Fibroblast of skin of scalp (primary cell): ENCODE measurements around the gene RAI14.

Experiments used
- DNase-seq: peaks from one replicate; pipeline ENCODE4 v3.0.0-alpha.2; 2013

The RAI14 gene

DNA sequence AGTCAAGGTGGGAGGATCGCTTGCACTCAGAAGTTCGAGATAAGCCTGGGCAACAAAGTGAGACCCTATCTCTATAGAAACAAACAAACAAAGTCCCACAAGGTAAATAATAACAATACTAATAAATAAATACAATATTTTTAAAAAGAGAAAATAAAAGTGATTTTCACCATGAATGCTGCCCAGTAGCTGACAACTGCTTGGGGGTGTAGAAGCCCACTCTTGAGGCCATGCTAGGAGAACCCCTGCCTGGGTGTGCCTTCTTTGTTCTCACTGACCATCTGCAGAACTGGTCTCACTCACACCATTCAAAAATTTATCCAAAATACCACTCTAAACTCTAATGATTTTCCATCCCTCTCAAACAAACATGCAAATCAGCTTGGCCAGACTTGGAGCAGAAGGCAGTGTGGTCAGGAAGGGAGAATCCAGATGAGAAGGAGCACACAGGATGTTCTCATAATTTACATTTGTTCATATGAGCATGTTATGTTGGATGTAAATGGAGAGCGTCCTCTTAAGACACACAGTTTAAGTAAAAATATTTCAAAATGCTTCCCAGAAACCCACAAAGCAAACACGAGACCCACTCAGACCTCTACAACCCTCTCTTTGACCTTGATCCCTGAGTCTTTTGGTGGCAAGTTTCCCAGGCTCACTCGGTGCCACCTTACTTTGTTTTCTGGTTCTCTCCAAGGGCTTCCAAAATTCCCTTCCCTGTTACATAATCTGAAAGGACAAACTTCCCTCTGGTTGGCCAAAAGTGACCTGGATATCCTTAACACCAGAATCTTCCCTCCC, 7.9 kb upstream of the RAI14 start:
- DNase-seq: no peak

DNA sequence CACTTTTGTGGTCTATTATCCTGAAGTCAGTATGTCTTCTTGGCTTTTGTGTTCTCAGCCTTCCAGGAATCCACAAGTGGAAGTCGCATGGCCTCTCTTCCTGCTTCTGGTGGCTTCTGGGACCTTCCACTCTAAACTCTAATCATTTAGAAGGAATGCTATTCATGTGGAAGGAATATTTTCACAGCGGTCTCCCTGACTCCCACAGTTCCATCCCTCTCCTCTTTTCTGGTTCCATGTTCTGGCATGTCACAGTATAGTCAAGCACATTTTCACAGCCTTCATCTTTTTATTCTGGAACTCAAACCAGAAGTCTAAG, 7.3 kb upstream of the RAI14 start:
- DNase-seq: peak; percentile 85

DNA sequence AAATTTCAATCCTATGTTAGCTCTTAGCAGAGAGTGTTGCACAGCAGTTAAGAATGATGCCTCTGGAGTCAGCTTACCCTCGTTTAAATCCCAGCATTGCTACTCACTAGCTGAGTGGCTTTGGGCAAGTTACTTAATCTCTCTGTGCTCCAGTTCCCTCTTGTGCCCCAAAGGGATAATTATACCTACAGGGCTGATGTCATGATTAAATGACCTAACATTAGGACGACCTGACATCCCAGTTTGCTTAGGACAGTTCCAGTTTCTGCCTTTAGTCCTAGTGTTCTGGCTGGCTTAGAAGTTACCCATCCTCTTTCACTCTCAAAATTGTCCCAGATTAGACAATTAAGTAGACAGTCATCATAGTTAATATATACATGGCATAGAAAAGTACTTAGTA, 4.3 kb upstream of the RAI14 start:
- no peak for DNase-seq

DNA sequence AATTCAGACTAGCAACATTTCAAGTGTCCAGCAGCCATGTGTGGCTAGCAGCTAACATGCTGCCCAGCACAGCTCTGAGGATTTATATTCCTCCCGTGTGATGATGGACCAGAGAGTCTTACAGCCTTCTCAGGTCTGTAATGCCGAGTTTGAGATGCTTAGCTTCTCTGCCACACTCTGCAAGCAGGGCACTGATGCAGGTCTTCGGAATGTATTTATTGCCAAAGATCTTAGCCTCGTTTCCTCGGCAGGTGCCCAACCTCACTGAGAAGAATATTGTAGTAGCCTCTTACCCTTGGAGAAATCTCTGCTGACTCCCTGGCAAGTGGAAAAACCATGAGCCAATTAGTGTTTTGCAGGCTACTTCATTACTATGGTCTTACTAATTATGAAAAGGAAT, 3.7 kb upstream of the RAI14 start:
- no peak for DNase-seq

DNA sequence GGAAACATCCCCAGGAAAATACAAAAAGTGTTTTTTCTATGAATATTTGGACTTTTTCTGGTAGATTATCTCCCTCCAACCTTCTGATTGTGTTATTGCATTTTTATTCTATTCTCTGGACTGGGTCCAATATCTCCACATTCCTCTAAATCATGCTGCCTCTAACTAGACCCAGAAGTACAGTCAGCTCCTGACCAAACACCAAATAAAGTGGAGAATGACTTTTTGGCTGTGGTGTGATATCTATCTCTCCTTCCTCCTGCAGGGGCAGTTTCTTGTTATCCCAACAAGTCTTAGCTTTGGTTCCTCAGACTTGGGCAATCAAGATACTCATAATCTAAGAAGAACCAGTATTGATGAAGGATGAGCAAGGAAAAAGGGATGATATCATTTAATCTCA, 3.2 kb upstream of the RAI14 start:
- peak; percentile 91 for DNase-seq

DNA sequence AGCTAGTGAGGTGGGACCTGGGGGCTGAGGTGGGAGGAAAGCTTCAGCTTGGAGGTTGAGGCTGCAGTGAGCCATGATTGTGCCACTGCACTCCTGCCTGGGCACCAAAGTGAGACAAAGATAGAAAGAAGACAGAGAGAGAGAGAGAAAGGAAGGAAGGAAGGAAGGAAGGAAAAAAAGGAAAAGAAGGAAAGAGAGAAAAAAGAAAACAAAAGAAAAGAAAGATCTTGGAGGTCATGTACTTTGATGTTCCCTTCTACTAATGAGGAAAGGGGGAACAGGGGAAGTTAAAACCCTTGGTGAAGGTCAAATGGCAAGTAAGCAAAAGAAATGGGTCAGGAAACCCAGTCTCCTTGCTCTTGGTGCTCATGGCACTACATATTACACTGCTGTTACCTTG, 2.4 kb upstream of the RAI14 start:
- DNase-seq: no peak

DNA sequence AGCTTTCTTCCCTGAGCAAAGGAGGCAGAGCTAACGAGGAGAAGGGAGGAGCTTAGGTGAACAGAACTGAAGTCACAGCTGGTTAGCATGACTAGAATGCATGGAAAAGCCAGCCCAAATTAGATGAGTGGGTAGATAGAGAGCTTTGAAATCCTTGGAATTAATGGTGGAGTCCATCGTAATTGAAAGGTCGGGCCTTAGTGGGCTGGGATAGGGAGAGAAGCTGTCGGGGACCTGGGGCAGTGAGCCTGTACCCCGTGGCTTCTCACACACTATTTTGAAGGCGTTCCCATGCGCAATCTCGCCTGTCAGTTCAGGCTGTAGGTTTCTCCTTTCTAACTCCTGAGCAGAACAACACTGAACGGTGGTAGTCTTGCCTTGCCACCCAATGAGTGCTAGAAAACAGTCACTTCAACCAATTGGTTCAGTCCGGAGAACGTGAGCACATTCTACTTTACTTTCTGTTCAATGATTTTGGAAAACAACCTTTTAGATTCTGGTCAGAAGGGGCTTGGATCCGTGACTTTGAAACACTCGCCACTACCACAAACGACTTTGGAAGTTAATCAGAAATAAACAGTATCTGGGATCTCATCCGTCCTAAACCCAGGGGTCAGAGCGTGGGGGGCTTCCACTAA, 655 bp upstream of the RAI14 start:
- DNase-seq: peak; percentile 84

DNA sequence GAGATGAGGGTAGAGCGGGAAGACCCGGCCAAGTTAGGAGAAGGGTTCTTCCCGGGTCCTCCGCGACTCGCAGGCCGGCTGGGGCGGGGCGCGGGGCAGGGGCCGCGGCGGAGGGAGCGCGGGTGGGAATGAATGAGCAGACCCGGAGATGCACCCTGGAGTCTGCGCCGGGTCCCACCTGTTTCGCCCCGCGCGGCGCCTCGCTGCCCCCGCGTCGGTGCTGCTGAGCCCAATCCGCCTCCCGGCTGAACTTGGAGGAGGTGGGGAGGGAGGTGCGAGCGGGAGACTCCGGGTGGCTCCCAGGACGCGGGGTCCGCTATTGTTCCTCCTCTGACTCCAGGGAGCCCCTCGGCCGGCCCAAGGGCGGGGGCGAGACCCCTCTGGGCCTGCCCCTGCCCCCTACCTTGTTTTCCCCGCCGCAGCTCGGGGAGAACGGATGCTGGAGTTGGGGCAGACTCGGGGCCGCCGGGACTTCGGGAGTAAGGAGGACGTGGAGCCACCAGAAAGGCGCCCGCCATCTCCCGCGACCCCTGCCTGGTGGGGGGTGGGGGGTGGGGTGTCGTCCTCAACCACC, 659 bp downstream of the RAI14 start:
- DNase-seq: no peak

DNA sequence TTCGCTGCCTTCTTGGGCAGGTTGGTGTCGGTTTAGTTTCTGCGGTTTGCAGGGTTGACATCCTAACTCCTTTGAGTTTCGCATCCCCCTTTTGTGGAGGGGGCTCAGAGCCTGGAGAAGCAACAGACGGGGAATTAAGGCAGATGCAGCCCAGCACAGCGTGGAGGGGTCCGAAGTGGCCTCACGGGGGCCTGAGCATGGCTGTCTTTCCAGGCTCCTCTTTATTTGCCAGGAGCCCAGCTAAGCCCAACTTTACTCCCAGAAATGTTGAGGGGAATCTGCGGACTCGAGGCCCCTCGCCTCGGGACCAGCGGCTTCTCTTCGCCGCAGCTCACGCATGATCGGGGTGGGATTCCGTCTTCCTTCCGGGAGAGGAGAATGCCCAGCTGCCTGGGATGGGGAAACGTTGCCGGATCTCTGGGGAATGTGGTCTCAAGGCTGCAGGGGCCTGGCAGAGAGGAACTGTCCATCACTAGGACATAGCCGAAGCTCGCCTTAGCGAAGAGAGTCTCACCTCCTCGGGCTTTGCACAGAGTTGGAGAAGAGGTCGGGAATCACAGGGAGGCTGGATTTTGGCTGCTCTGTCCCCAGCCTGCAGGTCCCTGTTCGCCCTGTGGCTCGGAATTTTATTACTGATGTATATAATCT, 1.3 kb downstream of the RAI14 start:
- peak; percentile 53 for DNase-seq

DNA sequence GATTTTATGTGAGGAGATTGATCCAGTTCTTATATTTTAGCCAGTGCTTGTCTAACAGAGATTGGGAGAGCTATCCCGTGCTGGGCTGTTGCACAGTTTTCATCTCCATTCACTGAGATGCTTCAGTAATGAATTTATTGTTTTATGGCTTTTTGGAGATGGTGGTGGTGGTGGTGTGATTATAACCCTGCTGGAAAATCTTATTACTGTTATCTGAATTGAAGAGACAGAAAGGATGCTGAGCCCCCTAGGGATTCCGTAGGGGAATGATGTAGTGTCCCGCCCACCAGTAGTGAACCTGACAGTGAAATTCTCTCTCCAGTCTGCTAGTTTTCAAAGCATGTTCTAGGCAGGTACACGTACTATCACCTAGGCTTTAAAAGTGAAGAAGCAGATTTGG, 1.9 kb downstream of the RAI14 start:
- peak; percentile 60 for DNase-seq

DNA sequence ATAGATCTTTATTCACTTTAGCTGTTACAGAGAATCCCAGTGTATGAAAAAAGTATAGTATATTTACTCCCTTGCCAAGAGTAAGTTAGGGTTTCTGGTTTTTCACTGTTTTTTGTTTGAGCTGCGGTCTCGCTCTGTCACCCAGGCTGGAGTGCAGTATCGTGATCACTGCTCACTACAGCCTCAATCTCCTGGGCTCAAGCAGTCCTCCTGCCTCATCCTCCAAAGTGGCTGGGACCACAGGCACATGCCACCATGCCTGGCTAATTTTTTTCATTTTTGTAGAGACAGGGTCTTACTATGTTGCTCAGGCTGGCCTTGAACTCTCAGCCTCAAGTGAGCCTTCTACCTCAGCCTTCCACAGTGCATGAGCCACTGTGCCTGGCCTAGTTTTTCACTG, 3.0 kb downstream of the RAI14 start:
- no peak for DNase-seq

DNA sequence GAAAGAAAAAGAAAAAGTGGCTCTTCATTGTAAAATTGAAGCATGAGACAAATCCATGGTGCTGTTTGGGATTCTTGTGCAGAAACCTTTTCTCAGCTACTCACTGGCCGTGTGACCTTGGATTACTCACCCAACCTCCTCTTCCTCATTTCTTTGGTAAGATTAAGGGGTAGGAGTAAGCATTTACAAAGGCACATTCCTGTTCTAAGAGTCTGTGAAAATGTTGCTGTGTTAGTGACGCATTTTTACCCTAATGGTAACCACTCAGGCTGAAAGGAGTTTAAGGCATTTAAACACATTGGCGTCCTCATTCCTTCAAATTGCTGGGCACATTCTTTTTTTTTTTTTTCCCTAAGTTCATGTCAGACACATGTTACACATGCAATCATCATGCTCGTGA, 4.3 kb downstream of the RAI14 start:
- DNase-seq: peak; percentile 84

DNA sequence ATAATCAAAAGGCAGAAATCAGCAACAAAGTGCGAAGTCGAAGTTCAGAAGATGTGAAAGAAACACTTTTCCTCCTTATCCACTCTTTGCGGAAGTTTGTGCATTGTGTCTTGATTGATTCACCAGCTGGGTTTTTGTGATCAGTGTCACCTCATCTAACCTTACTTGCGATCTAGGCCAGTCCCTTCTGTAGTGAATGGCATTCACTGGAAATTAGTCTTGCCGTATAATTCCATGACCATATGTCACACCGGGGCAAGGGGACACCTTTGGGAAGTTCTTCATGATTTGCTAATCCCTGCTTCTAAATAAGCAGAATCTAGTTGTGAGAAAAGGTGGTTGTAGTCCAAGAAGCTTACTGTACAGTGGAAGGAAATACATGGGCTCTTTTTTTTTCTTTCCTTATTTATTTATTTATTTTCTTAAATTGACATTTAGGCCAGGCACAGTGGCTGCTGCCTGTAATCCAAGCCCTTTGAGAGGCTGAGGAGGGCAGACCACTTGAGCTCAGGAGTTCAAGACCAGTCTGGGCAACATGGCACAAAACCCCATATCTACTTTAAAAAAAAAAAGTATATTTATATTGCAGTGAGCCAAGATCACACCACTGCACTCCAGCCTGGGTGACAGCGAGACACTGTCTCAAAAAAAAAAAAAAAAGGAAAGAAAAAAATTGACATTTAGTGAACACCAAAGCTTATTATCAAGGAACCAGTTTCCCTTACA, 7.8 kb downstream of the RAI14 start:
- DNase-seq: no peak

DNA sequence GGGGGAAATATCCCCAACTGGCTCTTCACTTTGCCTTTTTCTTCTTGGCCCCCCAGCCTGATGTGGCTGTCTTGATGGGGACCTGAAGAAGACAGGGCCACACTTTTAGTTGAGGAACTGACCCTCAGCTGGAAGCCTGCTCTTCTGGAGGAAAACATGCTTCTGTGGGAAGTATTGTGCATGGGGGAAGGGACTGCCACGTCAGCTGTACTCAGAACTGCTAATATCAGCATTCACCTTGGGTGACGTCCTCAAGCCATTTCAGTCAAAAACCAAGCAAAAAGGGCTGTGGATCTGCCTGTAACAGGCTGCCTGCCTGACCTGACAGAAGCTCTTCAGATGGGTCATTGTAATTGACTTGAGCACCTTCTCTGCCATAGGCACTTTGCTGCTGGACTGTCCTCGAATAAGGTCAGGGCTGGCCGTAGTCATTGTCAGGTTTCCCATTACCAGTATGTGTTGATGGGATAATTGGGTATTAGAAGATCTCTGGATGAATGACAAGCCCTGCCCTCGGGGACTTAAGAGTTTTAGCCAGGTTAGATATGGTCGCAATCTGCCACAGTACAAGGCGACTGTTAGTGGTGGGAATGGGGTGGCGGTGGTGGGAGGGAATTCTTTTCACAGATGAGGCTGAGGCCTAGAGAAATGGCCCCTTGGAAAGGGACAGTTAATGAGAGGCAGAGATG, 10.4 kb downstream of the RAI14 start:
- DNase-seq: no peak

DNA sequence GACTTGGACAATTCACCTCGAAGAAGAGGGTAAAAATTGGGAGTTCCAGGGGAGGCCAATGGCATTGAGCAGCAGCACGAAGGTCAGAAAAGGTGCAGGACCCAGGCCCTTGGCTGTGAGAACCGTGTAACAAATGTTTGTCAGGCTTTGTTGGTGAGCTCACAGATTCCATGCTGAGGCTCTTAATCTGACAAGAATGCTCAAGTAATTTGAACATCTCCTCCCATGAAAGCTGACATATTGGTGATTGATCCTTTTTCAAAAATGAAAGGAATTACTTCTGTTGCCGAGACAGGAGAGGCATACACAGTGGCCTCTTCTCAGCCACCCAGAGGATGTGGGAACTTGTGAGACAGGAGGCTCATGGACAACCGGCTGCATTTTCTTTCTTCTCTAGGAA, 11.6 kb downstream of the RAI14 start:
- DNase-seq: peak; percentile 37

DNA sequence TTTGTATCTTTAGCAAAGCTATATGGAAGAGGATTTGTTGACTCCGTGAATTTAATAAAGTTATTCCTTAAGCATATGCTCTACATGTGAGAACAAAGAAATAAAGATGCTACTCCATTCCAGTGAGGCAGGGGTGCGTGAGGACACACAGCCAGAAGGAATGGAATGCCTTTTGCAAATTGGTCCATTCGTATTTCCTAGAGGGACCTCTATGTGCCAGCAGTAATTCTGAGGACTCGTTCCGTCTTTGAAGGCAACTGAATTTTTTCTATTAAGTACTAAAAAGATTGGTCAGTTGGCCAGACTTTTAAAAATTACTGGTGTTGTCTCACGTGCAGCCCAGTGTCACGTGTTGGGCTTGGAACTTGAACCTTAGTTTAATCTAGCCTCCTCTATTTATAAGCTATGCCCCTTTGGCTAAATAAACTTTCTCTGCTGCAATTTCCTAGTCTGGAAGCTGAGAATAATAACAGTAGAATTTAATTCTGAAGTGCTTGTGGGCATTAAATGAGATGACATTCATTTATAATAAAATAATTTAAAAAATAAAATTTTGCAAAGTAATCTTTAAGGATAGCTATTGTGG, 13.9 kb downstream of the RAI14 start:
- DNase-seq: peak; percentile 35

DNA sequence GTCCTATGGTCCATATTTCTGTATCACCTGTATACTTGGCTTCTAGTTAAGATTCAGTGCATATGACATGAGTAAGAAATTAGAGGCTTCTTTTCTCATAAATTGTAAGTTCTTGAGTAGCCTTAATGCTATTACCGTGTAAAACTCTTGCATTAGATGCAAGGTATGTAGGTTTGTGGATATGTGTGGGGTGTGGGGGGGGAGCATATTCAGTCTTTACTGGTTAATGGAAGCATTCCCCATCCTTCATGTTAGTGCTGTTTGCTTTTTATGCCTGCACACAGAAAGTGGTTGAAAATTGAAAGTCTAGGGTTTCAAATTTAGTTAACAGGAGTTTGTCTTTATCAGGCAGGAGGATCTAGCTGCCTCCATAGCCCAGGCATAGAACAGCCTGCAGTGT, 16.1 kb downstream of the RAI14 start:
- no peak for DNase-seq

DNA sequence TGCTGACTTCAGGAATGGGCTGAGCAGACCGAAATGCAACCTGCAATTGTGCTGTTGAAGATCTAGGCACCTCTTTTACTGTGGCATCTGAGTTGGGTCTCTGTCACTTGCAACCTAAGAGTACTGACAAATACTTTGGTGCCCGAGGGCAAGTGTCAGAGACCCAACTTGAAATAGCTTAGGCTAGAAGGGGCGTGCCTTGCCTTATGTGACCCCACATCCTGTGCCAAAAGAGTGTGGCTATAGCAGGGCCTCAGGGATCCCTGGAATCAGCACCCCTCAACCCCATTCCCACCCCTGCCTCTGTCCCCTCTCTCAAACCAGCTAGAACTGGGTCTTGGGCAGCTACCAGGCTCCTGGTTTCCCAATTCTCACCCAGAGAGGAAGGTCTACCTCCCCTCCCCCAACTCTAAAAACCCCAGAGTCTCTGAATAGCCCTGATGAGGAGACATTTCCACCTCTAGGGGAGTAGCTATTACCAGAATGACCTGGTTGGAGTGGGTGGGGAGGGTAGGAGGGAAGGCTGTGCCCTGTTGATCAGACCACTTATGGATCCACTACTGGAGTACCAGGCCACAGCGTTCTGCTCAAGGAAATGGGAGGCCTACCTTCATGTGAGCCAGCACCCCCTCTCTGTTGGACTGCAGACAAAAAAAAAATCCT, 17.5 kb downstream of the RAI14 start:
- no peak for DNase-seq

DNA sequence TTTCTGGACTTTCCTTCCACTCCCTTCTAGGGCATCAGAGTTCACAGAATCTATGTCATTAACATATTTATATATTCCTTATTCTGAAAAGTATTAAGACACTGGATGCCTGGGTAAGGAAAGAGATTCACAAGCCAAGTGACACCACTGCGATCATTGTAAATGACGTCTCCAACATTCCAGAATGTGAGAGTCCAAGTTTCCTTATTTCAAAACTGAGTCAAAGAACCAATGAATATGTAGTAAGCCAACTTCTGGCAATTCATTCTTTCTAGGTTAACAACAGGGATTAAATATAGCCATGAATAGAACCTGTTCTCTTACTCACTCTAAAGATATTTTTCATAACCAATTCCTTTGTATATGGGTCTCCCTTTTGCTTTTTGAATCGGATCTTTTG, 18.1 kb downstream of the RAI14 start:
- peak; percentile 95 for DNase-seq

DNA sequence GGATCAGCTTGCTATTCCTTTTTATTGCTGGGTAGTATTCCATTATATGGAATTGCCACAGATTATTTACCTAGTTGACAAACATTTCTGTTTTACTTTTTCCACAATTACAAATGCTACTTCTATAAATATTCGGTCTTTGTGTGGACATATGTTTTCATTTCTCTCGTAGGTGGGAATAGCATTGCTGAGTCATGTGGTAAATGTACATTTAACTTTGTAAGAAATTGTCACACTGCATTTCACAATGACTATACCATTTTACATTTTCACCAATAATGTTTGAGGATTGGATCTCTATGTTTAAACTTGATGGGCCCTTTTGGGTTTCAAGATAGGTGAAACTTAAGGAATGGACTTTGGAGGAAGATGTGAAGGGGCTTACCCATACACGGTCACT, 19.7 kb downstream of the RAI14 start:
- peak; percentile 38 for DNase-seq

DNA sequence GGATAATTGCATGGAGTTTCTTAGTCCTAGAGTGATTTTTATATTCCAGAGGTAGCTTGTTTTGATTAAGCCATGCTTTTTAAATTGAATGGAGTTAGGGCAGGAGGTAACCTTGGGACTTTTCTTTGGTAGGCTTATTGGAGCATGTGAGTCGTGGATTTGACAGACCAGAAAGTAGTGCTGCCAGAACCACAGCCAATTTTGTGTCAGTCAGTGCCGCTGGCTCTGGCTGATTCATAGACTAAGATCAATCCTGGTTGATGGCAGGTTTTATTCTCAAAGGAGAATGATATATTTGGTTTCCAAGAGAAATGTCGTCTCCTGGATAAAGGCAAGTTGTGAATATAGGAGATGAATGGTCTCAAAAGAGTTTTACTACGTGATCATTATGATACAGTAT, 20.3 kb downstream of the RAI14 start:
- DNase-seq: peak; percentile 60

DNA sequence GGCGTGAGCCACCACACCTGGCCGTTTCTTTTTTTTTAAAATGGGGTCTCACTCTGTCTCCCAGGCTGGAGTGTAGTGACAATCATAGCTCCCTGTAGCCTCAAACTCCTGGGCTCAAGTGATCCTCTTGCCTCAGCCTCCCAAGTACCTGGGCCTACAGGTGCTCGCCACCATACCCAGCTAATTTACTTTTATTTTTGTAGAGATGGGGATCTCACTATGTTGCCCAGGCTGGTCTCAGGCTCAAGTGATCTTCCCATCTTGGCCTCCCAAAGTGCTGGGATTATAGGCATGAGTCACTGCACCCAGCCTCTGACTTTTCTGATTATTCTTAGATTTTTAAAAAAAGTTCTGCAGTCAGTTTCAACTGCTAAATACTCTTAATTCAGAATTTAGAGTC, 21.3 kb downstream of the RAI14 start:
- DNase-seq: no peak
